A673 (cell line): ENCODE results near the gene S100A3. TPM values are rescaled to one million over a fixed set of nuclear protein-coding genes. Genes with fewer than 3 reads are reported as not detected.
A peak's percentile ranks its signal among the peaks of the same experiment; 100 is the strongest.

Source experiments
- BruUV-seq: library from RNA; stranded (reverse); fragments of 400-500 nt; replicated peaks from 2 replicates; lab custom pipeline; 2021; lab: Mats Ljungman, UMichigan
- CTCF ChIA-PET: fragments of 300-600 bp; sonication (Branson Sonifier 250); formaldehyde crosslinking; loops from one replicate; lab custom pipeline; 2022; ENCODE audit warnings: antibody characterized with exemption; lab: Charles Lee
- POLR2A ChIA-PET: fragments of 300-600 bp; sonication (Branson Sonifier 250); formaldehyde crosslinking; loops from one replicate; lab custom pipeline; 2022; ENCODE audit warnings: antibody characterized with exemption; ENCODE audit not compliant: low non-redundant PET; lab: Charles Lee
- DNase-seq: peaks from one replicate; pipeline ENCODE4 v3.0.0-alpha.2; 2015; ENCODE audit warnings: low spot score
- H3K27ac ChIP-seq: fragments of 200-600 bp; sonication (generic); 2 replicates; pipeline ENCODE4 v1.5.1; 2016; ENCODE audit warnings: mixed run types, low read depth, mild to moderate bottlenecking, mixed read lengths, antibody characterized with exemption, low read length; ENCODE audit not compliant: poor library complexity, severe bottlenecking
- H3K27me3 ChIP-seq: fragments of 200-600 bp; sonication (generic); replicated peaks from 2 replicates; pipeline ENCODE4 v1.6.1; 2017; ENCODE audit warnings: mixed run types, low read depth, mild to moderate bottlenecking, mixed read lengths, antibody characterized with exemption, low read length; ENCODE audit not compliant: insufficient read depth, poor library complexity
- H3K36me3 ChIP-seq: fragments of 200-600 bp; sonication (generic); 2 replicates; pipeline ENCODE4 v1.6.1; 2016; ENCODE audit warnings: mixed run types, mild to moderate bottlenecking, mixed read lengths, antibody characterized with exemption, low read length; ENCODE audit not compliant: insufficient read depth, poor library complexity, severe bottlenecking
- H3K4me1 ChIP-seq: fragments of 200-600 bp; sonication (generic); 2 replicates; pipeline ENCODE4 v1.6.1; 2017; ENCODE audit warnings: mixed run types, mild to moderate bottlenecking, mixed read lengths, antibody characterized with exemption, low read length; ENCODE audit not compliant: insufficient read depth, poor library complexity, severe bottlenecking
- H3K4me3 ChIP-seq: fragments of 200-600 bp; sonication (generic); 2 replicates; pipeline ENCODE4 v1.5.1; 2016; ENCODE audit warnings: low read depth, mixed run types, mild to moderate bottlenecking, mixed read lengths, low read length; ENCODE audit not compliant: poor library complexity, severe bottlenecking
- H3K9me3 ChIP-seq: fragments of 200-600 bp; sonication (generic); 2 replicates; pipeline ENCODE4 v1.6.1; 2016; ENCODE audit warnings: mixed run types, low read depth, mild to moderate bottlenecking, mixed read lengths, antibody characterized with exemption, low read length; ENCODE audit not compliant: poor library complexity, severe bottlenecking
- EZH2 ChIP-seq: fragments of 200-600 bp; sonication (generic); IDR thresholded peaks from 2 replicates; pipeline ENCODE4 v1.6.1; 2017; ENCODE audit warnings: borderline replicate concordance, low read depth, mild to moderate bottlenecking, mixed read lengths, antibody characterized with exemption, low read length; ENCODE audit not compliant: poor library complexity, severe bottlenecking
- intact Hi-C: fragments of 100-400 bp; cut with micrococcal nuclease; formaldehyde crosslinking; loops from one replicate; pipeline ENCODE4 v1.10.0; 2022; ENCODE audit not compliant: unreplicated experiment
- total RNA-seq: library from RNA; stranded (reverse); gene quantifications from 2 replicates; pipeline ENCODE4 v1.2.3, GENCODE V29; 2021
- TF ChIP-seq, protein P1 (sequence below): fragments of 300-800, 200-600 bp; sonication (generic); conservative IDR thresholded peaks from 2 replicates; pipeline ENCODE4 v1.5.1; 2017; ENCODE audit warnings: low read depth, mild to moderate bottlenecking, antibody characterized with exemption, low read length, moderate library complexity, mixed read lengths

S100A3 gene
- total RNA-seq, 1 experiment from 2014 or later: 0.99 TPM

DNA sequence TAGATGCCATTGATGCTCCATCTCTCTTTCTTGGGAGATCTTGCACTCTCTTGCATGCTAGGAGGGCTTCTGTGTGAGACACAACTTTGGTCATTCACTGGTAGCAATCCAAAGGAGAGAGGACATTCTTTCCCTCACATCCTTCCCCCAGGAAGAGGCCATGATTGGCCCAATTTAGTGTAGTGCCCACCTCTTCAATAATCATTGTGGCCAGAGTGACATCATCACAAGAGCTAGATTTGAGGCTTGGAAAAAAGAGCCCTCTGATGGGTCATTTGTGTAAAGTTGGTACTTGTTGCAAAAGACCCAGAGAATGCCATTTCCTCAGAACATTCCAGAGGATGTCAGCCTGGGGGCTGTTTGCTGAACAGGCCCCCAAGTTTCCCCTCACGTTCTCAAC lies 43.5 kb downstream of the S100A3 start:
- Histone ChIP-seq H3K27ac (no peak overlapping the region), H3K4me3 (no peak overlapping the region), H3K36me3 (no peaks in the 10 kb centered on the region), H3K9me3 (no peaks in the 10 kb centered on the region), H3K27me3 (no peaks in the 10 kb centered on the region), H3K4me1 (no peaks in the 10 kb centered on the region)
- TF ChIP-seq EZH2: no peak
- TF ChIP-seq, protein P1, sequence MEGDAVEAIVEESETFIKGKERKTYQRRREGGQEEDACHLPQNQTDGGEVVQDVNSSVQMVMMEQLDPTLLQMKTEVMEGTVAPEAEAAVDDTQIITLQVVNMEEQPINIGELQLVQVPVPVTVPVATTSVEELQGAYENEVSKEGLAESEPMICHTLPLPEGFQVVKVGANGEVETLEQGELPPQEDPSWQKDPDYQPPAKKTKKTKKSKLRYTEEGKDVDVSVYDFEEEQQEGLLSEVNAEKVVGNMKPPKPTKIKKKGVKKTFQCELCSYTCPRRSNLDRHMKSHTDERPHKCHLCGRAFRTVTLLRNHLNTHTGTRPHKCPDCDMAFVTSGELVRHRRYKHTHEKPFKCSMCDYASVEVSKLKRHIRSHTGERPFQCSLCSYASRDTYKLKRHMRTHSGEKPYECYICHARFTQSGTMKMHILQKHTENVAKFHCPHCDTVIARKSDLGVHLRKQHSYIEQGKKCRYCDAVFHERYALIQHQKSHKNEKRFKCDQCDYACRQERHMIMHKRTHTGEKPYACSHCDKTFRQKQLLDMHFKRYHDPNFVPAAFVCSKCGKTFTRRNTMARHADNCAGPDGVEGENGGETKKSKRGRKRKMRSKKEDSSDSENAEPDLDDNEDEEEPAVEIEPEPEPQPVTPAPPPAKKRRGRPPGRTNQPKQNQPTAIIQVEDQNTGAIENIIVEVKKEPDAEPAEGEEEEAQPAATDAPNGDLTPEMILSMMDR: no peak
- intact Hi-C loops: no loop called here
- DNase-seq: no peak
- POLR2A ChIA-PET: no interaction called here
- no TSS peak for BruUV-seq
- CTCF ChIA-PET: no interaction called here

DNA sequence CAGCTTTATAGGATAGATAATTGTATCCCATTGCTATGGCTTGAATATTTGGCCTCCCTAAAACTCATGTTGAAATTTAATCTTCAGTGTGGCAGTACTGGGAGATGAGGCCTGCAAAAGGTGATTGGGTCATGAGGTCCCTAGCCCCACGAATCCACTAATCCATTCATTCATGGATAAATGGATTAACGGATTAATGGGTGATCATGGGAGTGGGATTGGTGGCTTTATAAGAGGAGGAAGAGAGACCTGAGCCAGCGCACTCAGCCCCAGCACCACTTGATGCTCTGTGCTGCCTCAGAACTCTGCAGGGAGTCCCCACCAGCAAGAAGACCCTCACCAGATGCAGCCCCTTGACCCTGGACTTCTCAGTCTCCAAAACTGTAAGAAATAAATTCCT lies 45.3 kb downstream of the S100A3 start:
- H3K4me3 ChIP-seq: no peak overlapping the region
- peaks cover 6% of the 10 kb centered on the region for H3K27me3 ChIP-seq
- TF ChIP-seq, protein P1: no peak
- no peak for TF ChIP-seq EZH2
- CTCF ChIA-PET: no interaction called here
- POLR2A ChIA-PET: interaction anchor here (0.6 kb wide), 1 partner anchor 164 kb away, joined by 3 read pairs; no protein-coding TSS in a partner anchor
- BruUV-seq: no TSS peak
- peaks cover 3% of the 10 kb centered on the region for H3K4me1 ChIP-seq
- H3K27ac ChIP-seq: no peak overlapping the region
- H3K36me3 ChIP-seq: no peaks in the 10 kb centered on the region
- intact Hi-C loops: no loop called here
- H3K9me3 ChIP-seq: no peaks in the 10 kb centered on the region
- DNase-seq: no peak

DNA sequence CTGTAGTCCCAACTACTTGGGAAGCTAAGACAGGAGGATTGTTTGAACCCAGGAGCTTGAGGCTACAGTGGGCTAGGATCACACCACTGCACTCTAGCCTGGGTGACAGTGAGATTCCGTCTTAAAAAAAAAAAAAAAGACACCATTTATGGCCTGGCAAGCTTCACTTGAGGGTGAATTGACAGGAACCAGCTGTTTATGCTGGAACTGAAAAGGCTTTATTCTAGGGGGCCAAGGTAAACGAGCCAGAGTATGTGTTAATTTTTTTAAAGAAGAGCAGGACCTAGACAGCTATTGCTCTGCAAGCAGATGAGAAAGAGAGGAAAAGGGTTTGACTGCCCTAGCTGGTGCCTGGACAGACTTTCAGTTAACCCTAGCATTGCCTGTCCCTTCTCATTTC lies 50.3 kb downstream of the S100A3 start:
- no peak overlapping the region for H3K4me3 ChIP-seq
- H3K27me3 ChIP-seq: peaks cover 12% of the 10 kb centered on the region
- TF ChIP-seq, protein P1: no peak
- TF ChIP-seq EZH2: no peak
- no TSS peak for BruUV-seq
- POLR2A ChIA-PET: no interaction called here
- CTCF ChIA-PET: interaction anchor here (0.8 kb wide), 1 partner anchor 146 kb away, joined by 3 read pairs; no protein-coding TSS in a partner anchor
- H3K9me3 ChIP-seq: no peaks in the 10 kb centered on the region
- no peaks in the 10 kb centered on the region for H3K36me3 ChIP-seq
- H3K4me1 ChIP-seq: peaks cover 3% of the 10 kb centered on the region
- DNase-seq: peak; percentile 44
- no peak overlapping the region for H3K27ac ChIP-seq
- intact Hi-C loops: no loop called here

Other genes starting within 250 kb of the S100A3 start
- not detected in 2 replicates for gene PGLYRP3, start 236.3 kb downstream of the S100A3 start, total RNA-seq
- gene PGLYRP4, start 200.4 kb downstream of the S100A3 start, total RNA-seq: not detected in 2 replicates
- not detected in 2 replicates for gene S100A9, start 191.4 kb downstream of the S100A3 start, total RNA-seq
- gene S100A12, start 173.6 kb downstream of the S100A3 start, total RNA-seq: not detected in 2 replicates
- not detected in 2 replicates for gene S100A8, start 158.2 kb downstream of the S100A3 start, total RNA-seq
- not detected in 2 replicates for gene S100A7A, start 132.7 kb downstream of the S100A3 start, total RNA-seq
- gene S100A7, start 88.6 kb downstream of the S100A3 start, total RNA-seq: not detected in 2 replicates
- 73.6 and 106 TPM in 2 replicates for gene S100A6, start 13.3 kb downstream of the S100A3 start, total RNA-seq
- not detected in 2 replicates for gene S100A5, start 8.3 kb downstream of the S100A3 start, total RNA-seq
- gene S100A4, start 3.5 kb downstream of the S100A3 start, total RNA-seq: 17.8 and 20.0 TPM in 2 replicates
- gene S100A2, start 16.6 kb upstream of the S100A3 start, total RNA-seq: 2.4 and 4.5 TPM in 2 replicates
- gene S100A16, start 63.9 kb upstream of the S100A3 start, total RNA-seq: 0.43 TPM in 1 of 2 replicates, not detected in the other
- not detected in 2 replicates for gene S100A14, start 67.1 kb upstream of the S100A3 start, total RNA-seq
- gene S100A13, start 78.2 kb upstream of the S100A3 start, total RNA-seq: 11.0 and 18.0 TPM in 2 replicates
- 0.72 TPM in 1 of 2 replicates, not detected in the other for gene S100A1, start 79.2 kb upstream of the S100A3 start, total RNA-seq
- gene CHTOP, start 84.8 kb upstream of the S100A3 start, total RNA-seq: 99.8 and 101 TPM in 2 replicates
- gene SNAPIN, start 109.4 kb upstream of the S100A3 start, total RNA-seq: 47.4 and 55.9 TPM in 2 replicates
- 391 and 420 TPM in 2 replicates for gene ILF2, start 121.7 kb upstream of the S100A3 start, total RNA-seq
- gene NPR1, start 129.4 kb upstream of the S100A3 start, total RNA-seq: 0.87 and 1.1 TPM in 2 replicates
- 56.7 and 58.0 TPM in 2 replicates for gene INTS3, start 178.8 kb upstream of the S100A3 start, total RNA-seq
- 5.0 and 5.7 TPM in 2 replicates for gene SLC27A3, start 226.1 kb upstream of the S100A3 start, total RNA-seq